Suppressor macrophage treated with lipopolysaccharide for 4 hours (primary cell): ENCODE measurements around the gene KRT6B.

Experiments used
- DNase-seq: peaks from one replicate; pipeline ENCODE4 v3.0.0-alpha.2; 2020

The KRT6B gene

DNA sequence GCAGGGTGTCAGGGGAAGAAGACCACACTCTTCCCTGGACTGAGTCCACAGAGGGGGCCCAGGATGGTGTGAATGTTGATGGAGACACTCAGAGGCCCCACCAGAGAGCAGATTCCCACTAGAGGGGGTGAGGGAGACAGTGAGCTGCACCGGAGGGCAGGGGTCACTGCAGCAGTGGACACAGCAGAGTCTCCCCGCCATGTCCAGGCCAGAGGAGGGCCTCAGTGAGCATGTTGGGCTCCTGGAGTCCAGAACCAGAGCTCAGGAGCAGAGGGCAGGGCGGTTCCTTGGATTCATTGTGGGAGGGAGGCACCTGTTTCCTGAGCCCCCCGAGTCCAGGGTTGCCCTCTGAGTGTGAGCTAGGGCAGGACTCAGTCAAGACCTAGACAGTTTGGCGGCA lies 44.0 kb downstream of the KRT6B start:
- no peak for DNase-seq

DNA sequence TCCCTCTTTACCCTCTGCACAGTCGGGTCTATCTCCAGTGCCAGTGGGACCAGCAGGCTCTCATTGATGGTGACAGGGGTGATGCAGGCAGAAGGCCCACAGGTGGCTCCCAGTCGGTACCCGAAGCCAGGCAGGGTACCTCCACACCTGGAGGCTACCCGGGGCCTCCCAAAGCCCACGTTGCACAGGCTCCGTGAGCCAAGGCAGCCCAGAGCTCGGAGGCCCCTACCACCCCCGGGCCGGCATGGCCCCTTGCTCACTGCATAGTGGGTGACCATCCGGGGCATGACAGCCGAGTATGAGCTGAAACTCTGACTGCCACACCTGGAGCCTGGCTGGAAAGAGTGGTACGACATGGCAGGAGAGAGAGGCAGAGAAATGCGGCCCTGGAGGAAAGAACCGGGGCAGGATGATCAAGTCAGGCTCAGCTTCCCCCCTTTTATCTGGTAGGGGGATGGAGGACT lies 46.0 kb downstream of the KRT6B start, which contains the start of gene KRT82:
Gene KRT82 (minus strand): TSS at position 414 of the 464 bp plus-strand sequence. CDS start 58 bp downstream, at position 356.
- no peak for DNase-seq

DNA sequence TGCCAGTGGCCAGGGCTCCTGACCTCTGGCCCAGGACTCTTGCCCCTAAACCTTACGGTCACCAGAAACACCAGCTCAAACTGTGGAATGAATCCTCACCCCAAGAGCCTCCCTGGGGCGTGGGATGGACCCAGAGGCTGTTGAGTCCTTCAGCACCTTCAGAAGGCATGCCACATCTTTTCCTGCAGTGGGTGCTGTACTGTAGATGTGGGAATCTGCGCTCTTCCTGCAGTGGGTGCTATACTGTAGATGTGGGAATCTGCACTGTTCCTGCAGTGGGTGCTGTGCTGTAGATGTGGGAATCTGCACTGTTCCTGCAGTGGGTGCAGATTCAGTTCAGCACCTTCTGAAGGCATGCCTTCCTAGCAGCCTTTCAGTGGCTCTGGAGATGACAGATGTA lies 47.0 kb downstream of the KRT6B start:
- DNase-seq, result no peak

DNA sequence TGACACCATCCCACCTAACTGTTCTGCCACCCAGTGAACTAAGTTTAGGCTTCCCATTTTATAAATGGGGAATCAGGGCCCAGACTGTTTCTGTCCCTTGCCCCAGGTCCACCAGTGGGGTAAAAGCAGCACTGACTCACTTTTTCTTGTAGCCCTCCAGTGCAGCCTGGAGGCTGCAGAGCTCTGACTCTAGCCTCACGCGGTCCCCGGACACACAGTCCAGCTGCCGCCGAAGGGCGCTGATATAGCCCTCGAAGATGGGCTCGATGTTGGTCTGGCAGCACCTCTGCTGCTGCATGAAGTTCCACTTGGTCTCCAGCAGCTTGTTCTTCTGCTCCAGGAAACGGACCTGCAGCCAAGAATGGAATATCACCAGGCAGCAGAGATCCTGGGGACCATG lies 48.4 kb downstream of the KRT6B start:
- DNase-seq, result no peak

DNA sequence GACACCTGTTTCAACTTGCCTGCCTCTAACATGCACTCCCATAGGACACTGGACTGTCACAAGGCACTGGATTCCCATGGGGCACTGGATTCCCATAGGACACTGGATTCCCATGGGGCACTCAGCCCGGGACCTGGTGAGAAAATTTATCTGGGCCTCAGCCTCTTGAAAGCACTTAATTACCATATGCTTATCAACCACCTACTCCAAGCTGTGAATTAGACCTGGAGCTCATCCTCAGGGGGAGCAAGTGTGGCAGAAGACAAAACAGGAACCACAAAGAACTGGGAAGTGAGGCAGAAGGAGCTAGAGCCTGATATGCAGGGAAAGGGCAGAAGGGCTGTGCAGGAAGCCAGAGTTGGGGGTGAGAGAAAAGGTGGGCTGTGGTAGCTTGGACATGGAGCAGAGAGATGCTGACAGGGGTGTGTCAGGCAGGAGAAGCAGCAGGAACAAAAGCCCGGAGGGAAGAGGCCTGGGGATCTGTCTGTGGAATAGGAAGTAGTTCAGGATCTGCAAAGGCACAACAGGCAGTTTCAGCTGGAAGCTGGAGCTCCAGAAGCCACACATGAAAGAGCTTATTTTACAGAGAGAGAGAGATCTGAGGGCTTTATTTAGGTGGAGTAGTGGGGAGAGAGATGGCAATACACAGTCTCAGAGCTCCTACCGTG lies 48.9 kb downstream of the KRT6B start:
- DNase-seq, result no peak

DNA sequence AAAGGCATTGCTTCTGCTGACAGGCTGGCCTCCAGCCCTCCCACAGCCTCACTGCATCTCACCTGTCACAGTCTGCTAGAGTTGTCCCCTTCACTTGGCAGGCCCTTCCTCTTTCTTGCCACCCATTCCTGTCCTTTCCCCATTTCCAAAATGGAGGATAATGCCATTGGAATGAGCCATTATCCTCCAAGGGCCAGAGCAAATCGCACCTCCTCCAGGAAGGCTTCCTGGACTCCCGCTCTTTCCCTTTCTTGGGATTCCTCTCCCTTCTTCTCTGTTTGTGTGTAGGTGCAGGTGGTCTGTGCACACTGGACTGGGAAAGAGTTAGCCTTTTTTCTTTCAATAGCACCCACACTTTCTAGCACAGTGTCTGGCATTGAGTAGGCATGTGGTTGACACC lies 49.6 kb downstream of the KRT6B start:
- DNase-seq, result no peak

DNA sequence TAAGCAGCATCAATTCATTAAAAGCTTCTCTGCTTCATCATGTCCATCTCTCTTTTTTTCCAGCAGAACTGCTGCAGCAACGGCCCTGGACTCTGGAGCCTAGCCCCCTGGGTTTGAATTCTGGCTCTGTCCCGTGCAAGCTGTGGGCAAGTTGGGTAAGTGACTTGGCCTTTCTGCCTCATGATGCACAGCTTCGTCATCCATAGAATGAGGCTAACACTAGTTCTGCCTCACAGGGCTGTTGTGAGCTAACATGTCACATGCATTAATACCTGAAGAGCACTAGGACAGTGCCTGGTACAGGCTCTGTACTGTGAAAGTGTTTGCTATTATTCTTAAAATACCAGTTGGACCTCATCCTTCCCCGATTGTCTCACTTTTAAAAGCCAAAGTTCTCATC lies 50.0 kb downstream of the KRT6B start:
- DNase-seq, result no peak

DNA sequence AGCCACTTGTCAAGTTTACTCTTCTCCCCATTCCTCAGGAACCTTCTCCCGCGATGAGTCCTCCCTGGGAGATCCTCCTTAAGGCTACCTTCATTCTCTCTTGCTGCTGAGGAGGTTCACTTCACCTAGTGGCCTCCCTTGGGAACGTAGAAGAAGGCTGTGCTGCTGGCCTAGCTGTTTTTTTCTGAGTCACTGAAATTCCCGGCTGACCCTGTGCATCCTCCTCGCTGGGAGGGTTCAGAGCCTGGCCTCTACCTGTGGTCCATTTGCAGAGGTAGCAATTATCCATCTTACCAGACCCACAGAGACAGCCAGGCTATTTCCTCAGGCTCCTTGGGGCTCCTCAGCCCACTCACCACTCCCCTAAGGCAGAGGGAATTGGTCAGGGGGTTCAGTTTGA lies 50.4 kb downstream of the KRT6B start:
- DNase-seq, result no peak

DNA sequence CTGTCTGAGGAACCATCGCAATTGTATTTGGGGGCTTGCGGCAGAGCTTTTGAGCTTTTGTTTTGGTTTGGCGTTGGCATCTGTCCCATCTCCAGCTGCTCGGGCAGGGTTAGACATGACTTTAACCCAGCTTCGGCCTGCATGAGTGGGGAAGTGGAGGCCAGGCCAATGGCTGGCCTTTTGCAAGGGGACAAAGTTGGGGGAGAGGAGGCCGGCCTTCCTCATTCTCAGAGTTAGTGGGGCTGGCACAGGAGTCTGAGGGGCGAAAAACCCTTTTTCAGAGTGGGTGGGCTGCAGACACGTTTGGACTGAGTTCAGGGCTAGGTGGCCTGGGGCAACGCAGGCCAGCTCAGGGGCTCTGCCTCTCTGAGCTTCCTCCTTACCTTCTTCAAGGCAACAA lies 51.0 kb downstream of the KRT6B start:
- no peak for DNase-seq

DNA sequence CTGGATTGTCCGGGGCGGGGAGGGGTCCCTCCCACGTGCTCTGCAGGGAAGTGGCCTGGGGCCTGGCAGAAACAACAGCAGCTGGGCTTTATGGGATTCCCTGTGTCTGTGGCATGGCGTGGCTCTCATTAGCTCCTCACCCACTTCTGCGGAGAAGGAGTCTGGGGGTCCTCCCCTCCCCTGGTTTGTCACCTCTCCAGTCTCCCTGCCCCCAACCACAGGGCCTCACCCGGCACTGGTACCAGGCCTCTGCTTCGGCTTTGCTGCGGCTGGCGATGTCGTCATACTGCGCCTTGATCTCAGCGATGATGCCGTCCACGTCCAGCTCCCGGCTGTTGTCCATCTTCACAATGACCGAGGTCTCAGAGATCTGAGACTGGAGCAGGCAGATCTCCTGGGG lies 52.2 kb downstream of the KRT6B start:
- no peak for DNase-seq

DNA sequence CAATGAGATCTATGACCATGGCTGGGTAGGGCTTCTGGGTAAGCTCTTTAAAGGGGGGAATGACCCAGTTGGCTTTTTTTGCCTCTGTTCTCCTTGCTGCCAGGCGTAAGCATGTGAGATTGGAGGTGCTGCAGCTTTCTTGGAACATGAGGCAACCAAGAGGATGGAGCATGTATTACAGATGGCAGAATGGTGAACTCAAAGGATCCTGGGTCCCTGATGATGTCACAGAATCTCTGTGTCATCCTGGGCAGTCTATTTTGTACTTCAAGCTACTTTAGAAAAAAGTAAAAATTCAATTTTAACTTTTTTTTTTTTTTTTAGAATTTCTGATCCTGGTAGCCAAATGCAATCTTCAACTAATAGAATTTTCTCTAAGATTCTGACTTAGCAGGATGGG lies 53.8 kb downstream of the KRT6B start:
- no peak for DNase-seq

DNA sequence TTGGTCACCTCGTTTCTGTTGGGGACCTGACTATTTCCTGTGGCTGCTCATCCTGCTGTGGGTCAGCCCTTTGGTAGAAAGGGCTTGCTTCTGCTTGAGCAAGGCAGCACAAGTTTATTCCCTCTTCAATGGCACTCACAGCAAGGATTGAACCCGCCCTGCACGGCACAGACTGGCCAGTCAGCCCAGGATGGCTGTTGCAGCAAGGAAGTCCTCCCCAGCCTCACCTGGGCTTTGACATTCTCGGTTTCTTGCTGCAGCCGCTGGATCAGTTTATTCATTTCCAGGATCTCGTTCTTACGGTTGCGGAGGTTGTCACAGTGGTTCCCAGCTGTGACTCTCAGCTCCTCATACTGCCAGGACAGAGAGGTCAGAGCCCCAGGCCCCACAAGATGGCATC lies 55.3 kb downstream of the KRT6B start:
- DNase-seq, result no peak
